ENCODE measurements around the gene ATP2B3. TPM values are rescaled to one million over a fixed set of nuclear protein-coding genes. Genes with fewer than 3 reads are reported as not detected.

The ATP2B3 gene
- total and polyA plus RNA-seq, 9 of the 15 experiments (the other 6 are each of a cell fraction or from before 2014, with no cell fraction given), result 0.04 TPM; not detected in 8

- TF ChIP-seq ZNF280A (IDR thresholded peaks at IDR 0.05; ENCODE audit: low read depth, partially characterized antibody) (no peak), ZNF583 (CRISPR knock-in tag; IDR thresholded peaks at IDR 0.05) (no peak), ZBED1 (IDR thresholded peaks at IDR 0.05) (no peak), PML (IDR thresholded peaks at IDR 0.05; ENCODE audit: low read length) (no peak), E2F3 (CRISPR knock-in tag; IDR thresholded peaks at IDR 0.05) (no peak), HNRNPH1 (optimal IDR thresholded peaks at IDR 0.05; ENCODE audit: low read depth, low read length) (no peak), MBD1 (CRISPR knock-in tag; IDR thresholded peaks at IDR 0.05) (no peak), ZNF407 (IDR thresholded peaks at IDR 0.05; ENCODE audit: low read depth) (no peak), MCM3 (IDR thresholded peaks at IDR 0.05) (no peak), MBD2 (IDR thresholded peaks at IDR 0.05; ENCODE audit: borderline replicate concordance, low read depth) (no peak), ZBTB33 (CRISPR knock-in tag; IDR thresholded peaks at IDR 0.05) (no peak), STAG1 (CRISPR knock-in tag; IDR thresholded peaks at IDR 0.05; ENCODE audit: borderline replicate concordance) (no peak), RNF219 (CRISPR knock-in tag; IDR thresholded peaks at IDR 0.05) (no peak)
Measured at GRCh38 chrX:153600921-153601320, 83.5 kb downstream of the ATP2B3 start (continued).

Data from K562 (cell line).